ENCODE results near the gene VAX1.
"Not testable (repeated sequence)": the region's sequence is repeated elsewhere in the genome, so short reads cannot be mapped to it uniquely, and the experiment has no call there.

VAX1 gene

GRCh38 chr10:117134056-117134305 lies 4.1 kb downstream of the VAX1 start:
- no peak for DNase-seq

DNA sequence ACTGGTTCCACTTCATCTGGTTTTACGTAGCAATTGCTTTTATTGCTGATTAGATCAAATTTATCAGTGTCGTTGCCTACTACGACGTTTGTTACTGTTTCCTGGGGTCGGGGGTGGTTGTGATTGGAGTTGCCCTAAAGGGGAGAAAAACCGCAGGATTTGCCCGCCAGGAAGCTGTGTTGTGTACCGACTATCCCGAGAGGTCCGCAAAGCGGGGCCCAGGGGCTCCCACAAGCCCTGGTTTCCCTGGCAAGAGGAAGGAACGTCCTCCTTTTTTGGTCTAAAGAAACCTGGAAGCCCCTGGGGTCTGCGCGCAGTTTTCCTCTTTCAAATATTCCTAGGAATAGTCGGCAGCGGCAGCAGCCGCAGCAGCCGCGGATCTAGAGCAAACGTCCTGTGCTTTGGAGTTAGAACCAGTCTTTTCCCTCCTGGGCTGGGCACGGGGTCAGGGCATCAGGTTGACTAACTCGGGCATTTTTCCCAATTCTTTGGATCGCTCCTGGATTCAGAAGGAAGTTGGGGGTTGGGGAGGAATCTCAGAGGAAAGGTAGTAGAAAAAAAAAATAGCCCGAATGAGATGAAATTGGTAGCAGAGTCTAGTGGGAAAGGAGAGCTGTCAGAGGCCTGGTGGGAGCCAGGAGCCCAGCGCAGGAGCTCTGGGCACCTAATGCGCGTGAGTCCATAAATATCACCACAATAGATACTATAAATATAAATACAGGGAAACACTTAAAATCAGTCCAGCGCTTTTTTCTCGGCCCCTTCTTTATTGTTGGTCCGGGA lies 4.6 kb downstream of the VAX1 start:
- DNase-seq: no peak

DNA sequence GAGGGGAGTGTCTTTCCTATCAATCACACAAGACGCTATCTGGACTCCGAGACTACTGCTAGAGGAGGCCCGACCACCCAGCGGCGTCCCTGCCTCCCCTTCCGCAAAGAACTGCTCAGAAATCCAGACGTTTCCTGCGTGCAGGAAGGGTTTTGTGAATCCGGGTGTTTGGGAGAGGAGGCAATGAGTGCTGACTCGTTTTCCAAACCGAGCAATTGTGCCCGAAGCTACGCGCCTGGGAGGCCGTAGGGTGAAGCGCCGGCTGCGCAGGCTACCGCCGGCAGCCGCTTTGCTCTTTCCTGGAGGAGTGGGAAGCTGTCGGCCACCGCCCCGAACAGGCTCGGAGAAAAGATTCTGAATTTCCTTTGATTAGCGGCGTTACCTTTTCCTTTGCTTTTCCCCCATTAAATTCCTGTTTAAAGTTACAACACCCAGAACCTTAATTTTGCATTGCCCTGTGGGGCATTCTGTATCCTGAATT lies 5.3 kb downstream of the VAX1 start:
- no peak for DNase-seq

- DNase-seq: no peak
Measured at GRCh38 chr10:117131376-117132327, 6.4 kb downstream of the VAX1 start.

DNA sequence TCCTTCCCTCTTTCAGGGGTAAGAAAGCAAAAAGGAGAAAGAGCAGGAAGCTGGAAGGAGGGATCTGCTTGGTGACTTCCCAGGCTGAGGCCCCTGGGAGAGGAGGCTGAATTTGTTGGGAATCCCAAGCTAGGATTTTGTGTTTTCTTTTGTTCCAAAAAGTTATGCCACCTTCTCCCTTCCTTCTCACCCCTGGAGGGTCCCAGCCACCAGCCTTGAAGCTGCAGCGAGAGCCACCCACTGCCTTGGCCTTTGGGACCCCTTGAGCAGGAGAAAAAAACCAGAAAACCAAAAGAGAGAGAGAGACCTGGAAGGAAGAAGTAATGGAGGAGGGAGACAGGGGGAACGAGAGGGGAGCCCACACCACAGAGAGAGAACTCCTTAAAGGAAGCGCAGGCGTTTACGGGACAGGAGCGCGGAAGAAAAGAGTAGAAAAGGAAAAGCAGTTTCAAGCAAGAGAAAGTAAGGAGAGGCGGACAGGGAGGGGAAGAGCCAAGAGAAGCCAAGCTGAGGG lies 7.2 kb downstream of the VAX1 start:
- no peak for DNase-seq

GRCh38 chr10:117130346-117130745 lies 7.7 kb downstream of the VAX1 start:
- DNase-seq: no peak

DNA sequence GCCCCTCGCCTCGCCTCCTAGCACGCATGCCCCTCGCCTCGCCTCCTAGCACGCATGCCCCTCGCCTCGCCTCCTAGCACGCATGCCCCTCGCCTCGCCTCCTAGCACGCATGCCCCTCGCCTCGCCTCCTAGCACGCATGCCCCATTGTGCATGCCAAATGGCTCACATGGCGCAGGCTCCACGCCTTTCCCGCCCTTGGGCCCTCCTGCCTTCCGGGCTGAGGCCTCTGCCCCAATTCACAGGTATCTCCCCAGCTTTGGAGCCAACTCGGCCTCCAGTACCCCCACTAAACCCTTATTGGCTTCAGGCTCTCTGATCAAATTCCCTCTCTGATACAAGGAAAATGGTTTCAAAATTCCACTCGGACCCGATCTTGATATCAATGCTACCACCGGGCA lies 11.4 kb downstream of the VAX1 start:
- not testable (repeated sequence) for DNase-seq

- no peak for DNase-seq
Measured at GRCh38 chr10:117126034-117126433, 12.0 kb downstream of the VAX1 start.

GRCh38 chr10:117112220-117112619 lies 25.9 kb downstream of the VAX1 start:
- DNase-seq: no peak

- no peak for DNase-seq
Measured at GRCh38 chr10:117107238-117107637, 30.8 kb downstream of the VAX1 start.

DNA sequence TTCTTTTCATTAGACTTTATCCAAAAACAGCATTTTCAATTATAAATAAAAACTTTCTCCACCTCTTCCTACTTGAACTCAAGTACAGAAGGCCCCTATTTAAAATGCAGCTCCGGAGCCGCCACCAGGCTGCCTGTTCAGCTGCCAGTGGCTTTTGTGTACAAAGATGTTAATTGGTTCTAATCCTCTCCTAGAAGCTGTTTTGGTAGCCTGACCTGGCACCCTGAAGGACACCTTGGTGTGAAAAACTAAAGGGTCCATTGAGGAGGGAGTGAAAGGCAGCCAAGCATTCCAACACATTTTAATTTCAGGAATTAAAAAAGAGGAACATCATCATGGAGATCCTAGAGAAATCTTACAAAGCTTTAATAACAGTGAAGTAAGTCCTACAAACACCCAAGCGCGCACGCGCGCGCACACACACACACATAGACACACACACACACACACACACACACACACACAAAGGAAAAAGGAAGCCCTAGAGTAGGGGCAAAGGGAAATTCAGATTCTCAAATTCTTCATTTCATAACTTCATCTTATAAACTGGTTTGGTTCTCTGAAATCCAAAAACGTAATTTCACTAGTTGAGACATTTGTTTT lies 41.4 kb downstream of the VAX1 start:
- no peak for DNase-seq

DNA sequence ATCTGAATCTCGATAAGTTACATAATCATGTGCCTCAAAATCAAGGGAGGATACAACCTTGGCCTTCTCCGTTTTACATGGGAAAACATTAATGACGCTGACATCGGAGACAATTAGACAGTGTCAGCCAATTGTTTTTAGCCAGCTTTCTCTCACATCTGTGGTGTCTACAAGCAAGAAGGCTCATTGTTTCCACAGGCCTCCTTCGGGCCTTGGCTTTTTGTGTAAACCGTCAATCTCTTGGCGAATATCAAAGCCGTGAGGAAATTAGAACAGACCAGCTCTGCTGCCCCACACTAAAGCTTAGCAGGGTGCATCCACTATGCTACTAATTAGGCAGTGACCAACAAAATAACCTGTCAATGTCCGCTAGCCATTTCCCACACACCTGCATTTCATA lies 43.2 kb downstream of the VAX1 start:
- DNase-seq: no peak

DNA sequence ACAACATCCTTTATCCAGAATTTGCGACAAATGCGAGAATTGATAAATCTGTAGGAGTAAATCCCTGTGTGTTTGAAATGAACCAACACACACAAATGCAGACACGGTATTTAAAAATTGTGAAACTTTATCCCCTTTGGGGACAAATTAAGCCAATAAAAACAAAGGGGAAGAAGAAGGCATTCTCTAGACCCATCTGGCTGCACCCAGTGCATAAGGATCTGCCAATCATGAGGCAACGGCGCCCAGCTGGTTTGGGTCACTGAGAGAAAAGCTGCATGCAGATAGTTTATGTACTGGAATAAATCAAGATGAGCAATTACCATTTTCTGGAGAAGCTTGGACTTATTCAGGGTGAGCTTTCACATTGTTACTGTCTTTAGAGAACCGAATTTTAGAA lies 45.7 kb downstream of the VAX1 start:
- DNase-seq: no peak

- DNase-seq: no peak
Measured at GRCh38 chr10:117090834-117091233, 47.2 kb downstream of the VAX1 start.

DNA sequence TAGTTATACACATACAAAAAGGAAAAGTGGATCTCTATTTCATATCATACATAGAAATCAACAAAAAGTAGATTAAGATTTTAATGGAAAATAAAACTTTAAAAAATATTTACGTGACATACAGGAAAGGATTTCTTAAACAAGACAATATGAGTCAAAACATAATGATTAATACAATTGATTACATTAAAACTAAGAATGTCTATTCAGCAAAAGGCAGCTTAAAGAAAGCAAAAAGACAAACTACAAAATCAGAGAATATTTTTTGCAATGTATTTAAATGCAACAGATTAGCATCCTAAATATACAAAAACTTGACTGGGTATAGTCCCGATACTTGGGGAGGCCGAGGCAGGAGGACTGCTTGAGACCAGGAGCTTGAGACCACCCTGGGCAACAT lies 50.5 kb downstream of the VAX1 start:
- no peak for DNase-seq

GRCh38 chr10:117086546-117086945 lies 51.5 kb downstream of the VAX1 start:
- no peak for DNase-seq

- not testable (repeated sequence) for DNase-seq
Measured at GRCh38 chr10:117084421-117085246, 53.4 kb downstream of the VAX1 start.

Data from GF-D8 (cell line).